Adrenal gland (tissue), 5 donors: ENCODE measurements around the gene DUOXA2.
"Not testable (repeated sequence)": the region's sequence is repeated elsewhere in the genome, so short reads cannot be mapped to it uniquely, and the experiment has no call there.

Experiments used
- CTCF ChIP-seq, 6 experiments: fragments of 450-650 bp in 4 of 6; fragments of 200-600 bp in 2 of 6; sonication (generic) in 1 of 6; IDR thresholded peaks; 1 replicate in 5 of 6; 2 replicates in 1 of 6; pipeline versions ENCODE4 v1.5.1 to v1.8.0; 2016 to 2021; ENCODE audit warnings: antibody characterized with exemption in 6 of 6, mild to moderate bottlenecking in 2 of 6, moderate library complexity in 1 of 6
- POLR2A ChIP-seq, 2 donors: fragments of 450-650 bp; IDR thresholded peaks; one replicate each; pipeline ENCODE4 v1.6.1; 2017; ENCODE audit warnings: antibody characterized with exemption in 2 of 2, mild to moderate bottlenecking in 2 of 2, moderate library complexity in 1 of 2
- donor health status: DM: no; HTN: no; CAD: no.

- TF ChIP-seq POLR2A, CTCF (IDR thresholded peaks at IDR 0.05): not testable (repeated sequence)
Measured at GRCh38 chr15:45135705-45136377, 21.7 kb downstream of the DUOXA2 start.
